Tongue (tissue), 2 donors: ENCODE measurements around the gene LIPC. TPM values are rescaled to one million over a fixed set of nuclear protein-coding genes. Genes with fewer than 3 reads are reported as not detected.

Experiments used
- DNase-seq: peaks from one replicate; pipeline ENCODE4 v3.0.0-alpha.2; 2015
- total RNA-seq: library from RNA; depleted of rRNA; stranded (reverse); fragments of >200 nt; gene quantifications from one replicate; pipeline ENCODE4 v1.2.3, GENCODE V29; 2014

LIPC gene
- total RNA-seq, 1 donor from 2014 or later = 1.0 TPM

DNA sequence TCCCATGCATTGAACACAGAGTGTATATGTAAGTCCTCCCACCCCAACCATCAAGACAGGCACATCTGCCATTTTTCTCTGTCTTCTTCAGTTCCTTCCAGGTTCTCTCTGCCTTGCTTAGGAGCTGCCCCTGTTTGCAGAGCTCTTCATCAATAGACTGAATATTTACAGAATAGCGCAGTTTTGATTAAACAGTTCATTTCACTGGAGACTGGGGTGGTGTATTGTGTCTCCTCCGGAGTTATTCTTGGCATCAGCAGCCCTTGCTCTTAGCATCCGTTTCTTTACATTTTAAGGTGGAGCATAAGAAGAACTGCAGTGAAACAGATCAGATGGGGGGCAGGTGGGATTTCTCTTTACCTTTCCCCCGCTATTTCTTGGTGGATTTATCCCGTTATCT, 87.7 kb downstream of the LIPC start:
- DNase-seq = no peak

DNA sequence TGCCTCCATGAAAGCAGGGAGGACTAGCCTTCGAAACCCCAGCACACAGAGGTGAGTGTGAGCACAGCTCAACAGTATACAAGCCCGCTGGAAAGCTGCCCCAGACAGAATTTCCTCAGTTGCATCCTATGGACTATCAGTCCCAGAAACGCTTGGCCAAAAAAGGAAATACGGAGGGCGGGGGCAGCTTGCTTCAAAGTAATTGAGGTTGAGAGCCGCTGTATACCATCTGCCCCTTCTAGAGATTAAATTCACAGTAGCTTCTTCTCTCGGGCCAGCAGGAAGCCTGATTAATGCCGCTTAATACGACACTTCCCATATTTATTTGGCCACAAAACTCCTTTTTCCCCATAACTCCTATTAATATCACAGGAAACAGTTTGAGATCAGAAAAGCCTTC, 88.7 kb downstream of the LIPC start:
- DNase-seq = no peak

DNA sequence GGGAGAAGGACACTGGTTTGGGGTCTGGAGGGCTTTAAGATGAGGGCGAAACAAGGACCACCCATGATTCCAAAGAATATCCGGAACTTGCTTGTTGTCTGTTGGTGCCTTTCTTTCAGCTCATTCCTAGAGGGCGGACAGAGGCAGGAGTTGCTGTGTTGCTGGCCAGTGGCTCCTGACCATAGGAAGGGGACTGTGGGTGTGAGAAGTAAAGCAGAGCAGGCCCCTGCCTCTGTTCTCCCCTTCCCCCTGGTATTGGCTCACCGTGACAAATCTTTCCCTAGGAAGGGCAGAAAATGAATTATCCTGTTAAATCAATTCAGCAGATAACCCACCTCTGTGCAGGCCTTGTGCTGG, 89.1 kb downstream of the LIPC start:
- no peak for DNase-seq

DNA sequence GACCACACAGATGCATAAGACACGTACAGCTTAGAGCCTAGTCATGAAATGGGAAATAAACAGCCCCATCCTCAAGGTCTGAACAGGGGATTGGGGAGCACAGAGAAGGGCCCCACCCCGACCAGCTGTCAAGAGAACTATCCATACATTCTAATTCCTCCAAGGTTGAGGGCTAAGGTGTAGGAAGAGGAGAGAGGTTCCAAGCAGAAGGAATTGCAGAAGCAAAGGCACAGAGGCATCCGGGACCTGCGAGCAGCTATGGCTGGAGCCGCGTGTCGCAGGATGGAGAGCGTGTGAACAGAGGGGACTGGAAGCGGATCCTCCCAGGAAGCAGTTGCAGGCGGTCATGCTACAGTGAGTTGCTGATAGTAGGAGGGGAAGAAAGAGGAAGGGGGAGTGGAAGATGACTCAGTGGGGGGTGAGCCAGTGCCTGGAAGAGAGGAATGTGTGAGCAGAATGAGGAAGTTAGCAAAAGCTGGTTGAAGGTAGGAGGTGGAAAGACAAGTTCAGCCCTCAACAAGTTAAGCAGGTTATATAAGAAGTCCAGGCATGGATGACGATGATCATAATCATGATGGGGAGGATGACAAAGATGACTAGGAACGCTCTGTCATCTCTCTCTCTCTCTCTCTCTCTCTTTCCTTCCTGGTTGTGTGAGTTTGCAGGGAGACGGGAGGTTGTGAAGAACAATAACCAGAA, 89.7 kb downstream of the LIPC start:
- no peak for DNase-seq

DNA sequence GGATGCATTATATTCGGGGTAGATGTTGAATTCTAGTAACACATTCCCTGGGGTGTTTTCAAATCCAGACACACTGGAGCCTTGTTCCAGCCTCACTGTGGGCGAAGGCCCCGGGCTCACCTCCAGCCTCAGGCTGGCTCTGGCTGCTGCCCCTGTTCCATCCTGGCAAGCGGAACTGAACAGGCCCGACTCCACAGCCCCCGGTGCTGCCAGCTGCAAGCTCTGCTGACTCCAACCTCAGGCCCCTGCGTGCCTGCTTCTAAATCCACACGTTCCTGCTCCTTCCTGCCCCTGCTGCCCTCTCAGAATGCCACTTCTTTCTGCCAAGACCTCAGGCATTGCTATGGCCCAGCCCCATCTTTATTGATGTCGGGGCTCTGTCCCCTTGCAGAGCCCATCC, 90.6 kb downstream of the LIPC start:
- peak; percentile 58 for DNase-seq

DNA sequence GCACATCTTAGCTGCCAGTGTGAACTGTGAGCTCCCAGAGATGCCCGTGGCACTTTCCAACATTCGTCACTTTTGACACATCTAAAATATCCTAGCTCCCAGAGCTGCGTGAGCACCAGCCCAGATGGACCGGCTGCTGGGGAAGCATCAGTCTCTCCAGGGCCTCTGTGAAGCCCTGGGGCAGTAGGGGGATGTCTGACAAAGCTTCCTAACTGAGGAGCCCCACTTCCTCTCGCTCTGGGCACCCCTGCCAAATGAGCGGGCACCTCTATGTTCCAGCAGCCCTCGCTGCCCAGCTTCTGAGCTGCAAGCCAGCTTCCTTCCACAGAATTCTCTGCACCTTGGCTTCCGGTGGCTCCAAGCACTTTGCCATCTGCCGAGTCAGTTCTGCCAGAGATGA, 91.1 kb downstream of the LIPC start:
- no peak for DNase-seq

DNA sequence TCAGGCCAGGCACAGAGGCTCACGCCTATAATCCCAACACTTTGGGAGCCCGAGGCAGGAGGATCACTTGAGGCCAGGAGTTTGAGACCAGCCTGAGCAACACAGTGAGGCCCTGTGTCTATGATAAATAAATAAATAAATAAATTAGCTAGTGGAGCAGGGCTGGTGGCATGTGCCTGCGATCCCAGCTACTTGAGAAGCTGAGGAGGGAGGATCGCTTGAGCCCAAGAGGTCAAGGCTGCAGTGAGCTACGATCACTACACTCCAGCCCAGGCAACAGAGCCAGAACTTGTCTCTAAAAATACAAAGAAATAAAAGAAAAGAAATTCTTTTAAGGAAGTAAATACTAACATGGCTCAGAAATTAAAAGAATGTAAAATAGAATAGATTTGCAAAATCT, 91.8 kb downstream of the LIPC start:
- DNase-seq = no peak

DNA sequence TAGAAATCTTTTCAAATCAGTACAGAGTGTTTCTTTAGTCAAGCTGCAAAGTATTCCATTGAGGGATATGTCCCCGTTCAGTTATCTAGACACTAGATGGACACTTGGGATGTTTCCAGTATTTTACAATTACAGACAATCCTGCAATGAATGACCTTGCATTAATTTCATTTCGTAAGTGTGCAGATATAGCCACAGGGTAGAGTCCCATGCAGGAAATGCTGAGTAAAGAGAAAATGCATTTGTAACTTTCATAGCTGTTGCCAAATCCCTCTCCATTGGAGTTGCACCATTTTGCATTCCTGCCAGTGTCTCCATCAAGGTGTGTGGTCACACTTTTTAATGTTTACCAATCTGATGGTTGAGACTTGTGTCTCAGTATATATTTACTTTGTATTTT, 92.5 kb downstream of the LIPC start:
- DNase-seq = no peak

DNA sequence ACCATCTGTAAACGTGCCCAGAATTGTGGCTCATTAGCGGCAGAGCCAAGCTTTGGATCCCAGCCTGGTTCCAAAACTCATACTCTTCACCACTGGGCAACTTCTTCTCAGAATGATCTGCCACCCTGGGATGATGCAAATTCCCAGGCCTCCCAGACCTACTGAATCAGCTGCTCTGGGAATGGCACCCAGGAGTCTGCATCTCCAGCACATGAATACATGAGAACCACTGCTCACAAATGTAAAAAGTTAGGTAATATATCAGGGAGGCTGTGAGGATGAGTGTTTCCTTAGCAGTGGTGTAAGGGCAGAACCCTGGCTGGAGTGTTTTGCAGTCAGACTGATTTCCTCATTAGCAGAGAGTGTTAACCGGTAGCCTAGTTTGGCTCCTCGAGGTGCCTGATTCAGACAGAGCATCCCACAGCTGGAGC, 94.2 kb downstream of the LIPC start:
- DNase-seq = no peak

DNA sequence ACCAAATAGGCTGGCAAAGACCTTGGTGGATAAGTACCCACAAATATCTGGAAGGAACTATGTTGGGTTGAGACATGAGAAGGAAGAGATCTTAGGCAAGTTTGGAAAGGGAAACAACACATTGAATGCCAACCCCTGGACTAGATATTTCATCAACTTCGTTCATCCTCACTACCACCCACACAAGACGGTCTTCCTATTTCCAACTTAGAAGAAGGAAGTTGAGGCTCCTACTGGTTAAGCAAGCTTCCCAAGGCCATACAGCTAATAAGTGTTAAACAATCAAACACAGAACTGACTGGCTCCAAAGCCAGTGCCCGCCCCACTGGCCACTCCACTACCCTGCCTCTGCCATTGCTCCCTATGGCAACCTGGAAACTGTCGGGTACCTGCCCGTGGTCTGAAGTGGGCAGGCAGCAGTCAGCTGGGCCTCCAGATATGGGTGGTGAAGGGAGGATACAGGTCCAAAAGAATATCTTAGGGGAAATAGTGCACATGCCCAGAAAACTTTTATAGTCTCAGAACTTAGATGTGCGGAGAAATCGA, 94.9 kb downstream of the LIPC start:
- DNase-seq = no peak

DNA sequence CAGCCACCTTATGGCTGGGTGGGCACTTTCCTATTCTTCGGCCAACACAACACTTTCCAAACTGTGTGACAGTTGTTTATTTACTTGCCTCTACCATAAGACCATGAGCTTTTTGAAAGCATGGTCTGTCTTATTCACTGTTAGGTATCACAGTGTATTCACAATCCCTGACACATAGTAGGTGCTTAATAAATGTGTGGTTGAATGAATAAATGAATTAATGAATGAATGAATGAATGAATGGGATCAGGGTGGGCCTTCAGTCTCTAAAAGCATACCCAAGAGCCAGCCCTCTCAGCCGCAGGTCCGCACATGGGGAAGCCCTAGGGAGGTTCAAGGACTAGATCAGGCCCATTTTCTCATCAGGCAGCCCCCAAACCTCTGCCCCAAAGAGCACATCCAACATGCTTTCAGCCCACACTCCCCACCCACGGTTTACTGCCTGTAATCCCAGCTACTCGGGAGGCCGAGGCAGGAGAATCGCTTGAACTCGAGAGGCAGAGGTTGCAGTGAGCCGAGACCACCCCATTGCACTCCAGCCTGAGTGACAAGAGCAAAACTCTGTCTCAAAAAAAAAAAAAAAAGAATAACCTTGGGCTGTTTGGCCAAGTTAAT, 95.9 kb downstream of the LIPC start:
- no peak for DNase-seq

DNA sequence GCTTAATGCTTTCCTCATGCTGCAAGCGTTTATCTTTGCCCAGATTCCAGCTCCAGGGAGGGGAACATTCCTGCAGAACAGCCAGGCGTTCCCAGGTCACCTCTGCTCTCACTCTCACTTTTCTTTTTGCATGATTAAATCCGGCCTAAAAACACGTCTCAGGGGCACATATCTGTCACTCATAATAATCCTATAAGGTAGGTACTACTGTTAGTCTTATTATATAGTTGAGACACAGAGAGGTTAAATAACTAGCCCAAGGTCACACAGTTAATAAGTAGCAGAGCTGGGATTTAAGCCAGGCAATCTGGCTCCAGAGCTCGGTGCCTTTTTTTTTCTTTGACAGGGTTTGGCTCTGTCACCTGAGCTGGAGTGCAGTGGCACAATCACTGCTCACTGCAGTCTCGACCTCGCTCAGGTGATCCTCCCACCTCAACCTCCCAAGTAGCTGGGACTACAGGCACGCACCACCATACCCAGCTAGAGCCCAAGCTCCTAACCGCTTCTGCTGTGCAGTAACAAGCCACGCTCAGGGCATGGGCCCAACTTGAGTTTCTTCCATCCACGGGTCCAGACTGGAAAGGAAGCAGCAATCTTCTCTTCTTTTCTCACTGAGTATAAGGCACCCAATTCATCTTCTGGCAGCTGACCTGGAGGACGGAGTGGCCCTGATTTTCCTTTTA, 96.5 kb downstream of the LIPC start:
- DNase-seq = no peak

DNA sequence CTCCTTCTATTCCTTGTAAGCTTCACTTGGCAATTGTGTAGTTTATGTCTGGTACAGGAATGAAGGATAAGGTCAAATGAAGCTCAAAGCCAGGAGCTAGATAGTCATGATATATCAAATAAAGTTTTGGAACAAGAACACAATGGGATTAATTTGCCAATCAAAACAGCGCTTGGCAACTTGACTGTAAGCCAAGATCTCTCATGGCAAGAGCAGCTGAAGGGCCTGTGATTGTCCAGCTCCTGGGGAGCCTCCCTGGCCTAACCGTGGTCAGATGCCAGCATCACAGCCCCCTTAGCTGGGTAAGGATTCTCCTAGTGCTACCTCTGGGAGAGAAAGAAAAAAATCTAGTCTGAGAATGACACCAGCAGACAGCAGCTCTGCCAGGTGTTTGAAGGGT, 97.2 kb downstream of the LIPC start:
- DNase-seq = no peak

DNA sequence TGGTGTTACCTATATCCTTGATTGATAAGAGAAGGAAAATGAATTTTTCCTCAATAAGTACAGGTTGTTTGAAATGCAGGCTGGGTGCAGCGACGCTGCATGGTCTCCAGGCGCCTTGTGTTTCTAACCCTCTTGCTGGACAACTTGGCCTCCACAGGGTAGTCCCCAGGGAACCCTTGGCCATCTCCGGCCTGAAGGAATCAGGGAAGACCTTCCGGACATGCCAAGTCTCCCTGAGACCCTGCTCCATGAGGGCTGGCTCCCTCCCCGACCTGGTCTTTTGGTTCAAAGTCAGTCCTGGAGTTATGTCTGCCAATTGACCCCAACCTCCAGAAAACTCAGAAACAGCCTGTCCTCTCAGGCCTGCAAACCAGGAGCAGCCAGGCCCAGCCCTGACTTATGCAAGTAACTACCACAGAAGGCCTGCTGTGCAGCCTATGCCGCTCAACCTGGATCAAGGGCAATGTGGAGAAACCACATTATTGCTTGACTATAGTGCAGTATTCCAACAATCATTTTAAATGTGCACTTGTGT, 98.3 kb downstream of the LIPC start:
- DNase-seq = no peak

DNA sequence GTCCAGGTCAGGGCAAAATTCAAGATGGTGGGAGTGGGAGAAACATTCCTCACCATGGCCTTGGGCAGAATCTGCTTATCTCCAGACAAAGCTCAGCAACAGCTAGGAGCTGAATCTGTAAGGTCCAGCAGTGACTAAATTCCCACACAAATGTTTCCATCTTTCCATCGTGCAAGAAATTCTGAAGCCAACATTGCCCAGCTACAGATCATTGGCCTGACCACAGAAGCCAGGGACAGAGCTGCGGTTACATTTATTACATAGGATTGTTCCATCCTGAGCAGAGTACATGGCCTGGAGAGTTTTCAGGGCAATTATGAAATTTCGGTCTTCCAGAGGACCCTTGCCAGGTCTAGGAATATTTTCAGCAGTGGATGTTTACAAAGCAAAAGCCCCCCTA, 100.3 kb downstream of the LIPC start:
- no peak for DNase-seq

DNA sequence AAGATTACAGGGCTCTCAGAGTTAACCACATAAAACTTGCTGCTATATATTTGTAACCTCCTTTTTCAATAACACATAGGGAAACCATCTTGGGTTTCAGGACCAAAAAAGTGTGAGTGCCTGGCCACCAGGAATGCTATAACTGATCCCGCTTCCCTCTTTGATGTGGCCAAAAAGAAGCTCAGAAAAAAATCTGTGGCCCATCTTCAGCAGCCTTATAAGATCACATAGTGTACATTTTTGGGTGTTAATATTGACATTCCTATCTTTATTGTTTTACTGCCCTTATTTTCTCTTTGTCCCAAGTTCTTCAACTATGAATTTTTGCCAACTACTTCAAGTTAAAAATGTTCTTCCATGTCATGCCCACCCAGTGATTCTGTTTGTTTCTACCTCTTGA, 102.8 kb downstream of the LIPC start:
- DNase-seq = no peak

DNA sequence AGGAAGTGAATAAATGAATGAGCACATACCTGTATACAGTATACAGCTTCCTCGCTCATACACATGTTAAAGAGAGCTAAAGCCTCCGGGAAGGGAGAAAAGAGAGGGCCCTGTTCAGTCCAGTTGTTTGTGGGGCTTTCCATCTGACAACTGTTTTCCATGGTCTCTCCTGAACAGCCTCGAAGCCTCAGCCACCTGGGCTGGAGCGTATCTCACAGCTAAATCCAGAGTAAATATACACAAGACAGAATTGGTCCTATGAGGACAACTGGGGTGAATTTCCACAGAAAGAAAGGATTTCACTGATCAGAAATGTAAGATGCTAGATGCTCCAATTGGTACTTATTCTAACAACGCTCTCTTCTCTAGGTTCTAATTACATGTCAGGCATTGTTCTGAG, 103.5 kb downstream of the LIPC start:
- DNase-seq = no peak

DNA sequence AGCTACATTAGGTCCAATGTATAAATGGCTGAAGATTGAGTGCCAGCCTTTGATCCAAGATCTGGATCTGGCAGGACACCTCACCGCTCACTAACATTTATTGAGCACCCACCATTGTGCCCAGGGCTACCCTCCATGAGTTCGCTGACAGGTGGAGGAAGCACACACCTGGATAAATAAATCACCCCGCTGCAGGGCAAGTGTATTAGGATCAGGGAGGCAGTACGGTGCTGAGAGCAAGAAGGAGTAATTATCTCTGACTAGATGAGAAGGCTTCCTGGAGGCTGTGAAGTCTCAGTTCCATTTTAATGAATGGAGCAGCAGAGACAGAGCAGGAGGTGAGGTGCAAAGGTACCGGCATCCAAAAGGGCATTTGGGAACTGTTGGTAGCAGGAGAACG, 104.1 kb downstream of the LIPC start:
- no peak for DNase-seq

DNA sequence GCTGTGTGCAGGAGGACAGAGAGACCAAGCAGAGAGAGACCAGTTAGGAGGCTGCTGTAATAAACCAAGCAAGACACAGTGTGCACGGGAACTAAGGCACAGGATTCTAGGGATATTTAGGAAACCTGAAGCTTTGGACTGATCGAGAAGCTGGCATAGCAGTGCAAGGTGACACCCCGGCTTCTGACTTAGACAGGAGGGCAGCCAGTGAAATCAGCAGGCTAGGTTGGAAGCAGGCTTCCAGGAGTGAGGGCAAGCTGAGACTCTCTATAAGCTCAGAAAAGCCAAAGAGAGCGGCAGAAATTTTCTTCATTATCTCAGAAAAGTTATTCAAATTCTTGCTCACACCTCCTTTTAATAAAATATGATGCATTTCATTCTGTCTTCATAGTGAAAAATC, 104.6 kb downstream of the LIPC start:
- DNase-seq = no peak

DNA sequence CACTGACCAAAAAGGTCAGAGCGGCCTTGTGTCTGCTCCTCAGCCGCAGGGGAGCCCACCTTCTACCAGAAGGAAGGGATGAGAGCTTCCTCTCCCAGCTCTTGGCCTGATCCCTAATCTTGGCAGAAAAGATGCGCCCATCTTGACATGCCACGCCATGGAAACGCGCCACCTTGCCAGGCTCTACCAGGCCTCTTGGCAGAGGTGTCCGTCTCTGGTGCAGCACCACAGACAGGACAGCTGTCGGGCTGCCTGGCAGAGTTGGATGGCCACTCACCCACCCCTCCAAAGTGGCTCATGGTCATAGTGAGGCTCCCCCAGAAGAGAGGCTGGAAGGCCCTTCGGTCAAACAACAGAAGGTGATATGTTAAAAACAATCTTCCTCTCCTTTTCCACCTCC, 105.2 kb downstream of the LIPC start:
- no peak for DNase-seq

DNA sequence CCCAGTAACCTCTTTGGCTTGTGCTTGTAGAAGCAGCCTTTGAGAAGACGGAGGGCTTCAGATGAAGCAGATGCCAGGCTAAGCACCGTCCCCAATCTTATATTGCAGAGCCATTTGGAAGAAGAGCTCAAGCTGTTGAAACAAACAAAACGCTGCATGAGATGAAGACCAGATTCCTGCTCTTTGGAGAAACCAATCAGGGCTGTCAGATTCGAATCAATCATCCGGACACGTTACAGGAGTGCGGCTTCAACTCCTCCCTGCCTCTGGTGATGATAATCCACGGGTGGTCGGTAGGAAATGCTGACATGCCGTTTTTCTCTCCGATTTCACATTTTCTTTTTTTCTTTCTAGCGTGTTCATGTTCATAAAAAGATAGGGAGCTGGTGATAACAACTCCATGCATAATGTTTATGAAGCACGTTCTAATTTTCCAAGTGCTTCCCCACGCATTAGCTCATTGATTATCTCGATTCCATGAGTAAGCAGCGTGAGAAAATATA, 106.5 kb downstream of the LIPC start:
- no peak for DNase-seq

DNA sequence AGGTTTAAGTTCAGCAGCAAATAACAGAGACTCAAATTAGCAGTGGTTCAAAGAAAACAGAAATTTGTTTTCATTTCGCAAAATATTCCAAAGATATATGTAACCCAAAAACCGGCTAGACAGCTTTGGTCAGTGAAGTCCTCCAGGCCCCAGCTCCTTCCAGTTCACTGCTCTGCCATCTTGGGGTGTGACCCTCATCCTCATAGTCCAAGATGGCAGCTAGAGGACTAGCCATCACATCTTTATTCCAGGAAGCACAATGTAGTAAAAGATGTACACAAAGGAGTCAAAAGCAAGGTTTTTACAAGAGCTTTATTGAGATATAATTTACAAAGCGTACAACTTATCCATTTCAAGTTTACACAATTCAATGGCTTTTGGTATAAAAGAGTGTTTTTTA, 107.1 kb downstream of the LIPC start:
- DNase-seq = no peak

DNA sequence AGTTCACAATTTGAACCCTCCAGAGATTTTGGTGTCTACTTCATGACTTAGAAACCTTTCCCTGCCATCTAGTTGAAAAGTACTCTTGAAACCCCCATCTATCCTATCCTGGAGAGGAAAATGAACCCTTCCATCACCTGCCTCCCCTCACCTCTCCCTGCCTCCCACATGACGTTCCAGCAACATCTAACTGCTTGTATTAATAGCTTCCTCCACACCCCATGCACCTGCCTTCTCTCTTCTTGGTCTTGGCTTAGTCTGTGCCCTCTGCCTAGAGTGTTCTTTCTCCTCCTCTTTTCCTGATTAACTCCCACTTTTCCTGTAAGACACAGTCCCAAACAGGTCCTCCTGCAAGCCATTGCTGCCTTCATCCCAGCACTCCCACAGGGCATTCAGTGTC, 107.8 kb downstream of the LIPC start:
- DNase-seq = no peak
